ENCODE data around the gene SLC10A3.

Gene SLC10A3

GRCh38 chrX:154465601-154466000, 24.8 kb downstream of the SLC10A3 start:
- DNase-seq (ENCODE audit: low read depth, low spot score), result no peak

- no peak for DNase-seq (ENCODE audit: low read depth, low spot score)
These were observed 25.5 kb downstream of the SLC10A3 start for GRCh38 chrX:154464806-154465365.

DNA sequence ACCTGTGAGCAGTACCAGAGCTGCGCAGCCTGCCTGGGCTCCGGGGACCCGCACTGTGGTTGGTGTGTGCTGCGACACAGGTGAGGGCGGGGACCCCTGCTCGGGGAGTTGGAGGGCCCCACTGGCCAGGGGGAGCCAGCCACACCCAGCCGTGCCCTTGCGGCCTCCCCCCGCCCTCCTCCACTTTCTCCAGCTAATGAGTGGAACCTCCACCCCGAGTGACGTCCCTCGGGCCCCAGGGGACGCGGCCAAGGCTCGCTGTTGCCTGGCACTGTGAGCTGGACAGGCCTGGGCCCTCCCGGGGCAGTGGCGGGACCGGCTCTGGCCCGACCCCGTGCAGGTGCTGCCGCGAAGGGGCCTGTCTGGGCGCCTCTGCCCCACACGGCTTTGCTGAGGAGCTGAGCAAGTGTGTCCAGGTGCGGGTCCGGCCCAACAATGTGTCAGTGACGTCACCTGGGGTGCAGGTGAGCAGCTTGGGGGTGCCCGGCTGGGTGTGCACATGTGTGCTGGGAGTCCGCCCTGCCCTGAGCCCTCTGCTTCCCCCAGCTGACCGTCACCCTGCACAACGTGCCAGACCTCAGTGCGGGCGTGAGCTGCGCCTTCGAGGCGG, 26.7 kb downstream of the SLC10A3 start:
- DNase-seq (ENCODE audit: low read depth, low spot score), result no peak

DNA sequence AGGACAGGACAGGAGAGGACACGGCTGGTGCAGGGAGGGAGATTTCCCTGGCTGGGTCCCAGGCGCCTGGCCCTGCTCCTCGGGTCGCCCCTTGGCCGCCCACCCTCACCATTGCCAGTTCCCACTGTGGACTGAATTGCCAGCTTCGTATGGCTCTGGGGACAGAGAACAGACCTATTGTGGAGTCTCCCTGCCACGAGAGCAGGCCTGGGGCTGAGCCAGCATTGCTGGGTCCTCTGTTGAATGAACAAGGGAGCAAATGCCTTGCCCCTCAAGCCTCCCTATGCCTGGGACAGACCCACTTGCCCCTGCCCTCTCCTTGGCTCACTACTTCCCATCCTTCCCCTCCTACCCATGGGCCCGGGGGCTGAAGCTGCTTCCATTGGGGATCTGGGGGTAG, 28.0 kb downstream of the SLC10A3 start:
- DNase-seq (ENCODE audit: low read depth, low spot score), result no peak

DNA sequence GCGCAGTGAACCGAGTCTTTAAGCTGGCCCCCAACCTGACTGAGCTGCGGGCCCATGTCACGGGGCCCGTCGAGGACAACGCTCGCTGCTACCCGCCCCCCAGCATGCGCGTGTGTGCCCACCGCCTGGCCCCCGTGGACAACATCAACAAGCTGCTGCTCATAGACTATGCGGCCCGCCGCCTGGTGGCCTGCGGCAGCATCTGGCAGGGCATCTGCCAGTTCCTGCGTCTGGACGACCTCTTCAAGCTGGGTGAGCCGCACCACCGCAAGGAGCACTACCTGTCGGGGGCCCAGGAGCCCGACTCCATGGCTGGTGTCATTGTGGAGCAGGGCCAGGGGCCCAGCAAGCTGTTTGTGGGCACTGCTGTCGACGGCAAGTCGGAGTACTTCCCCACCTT, 30.1 kb downstream of the SLC10A3 start:
- no peak for DNase-seq (ENCODE audit: low read depth, low spot score)

- no peak for DNase-seq (ENCODE audit: low read depth, low spot score)
These were observed 30.6 kb downstream of the SLC10A3 start for GRCh38 chrX:154459832-154460231.

DNA sequence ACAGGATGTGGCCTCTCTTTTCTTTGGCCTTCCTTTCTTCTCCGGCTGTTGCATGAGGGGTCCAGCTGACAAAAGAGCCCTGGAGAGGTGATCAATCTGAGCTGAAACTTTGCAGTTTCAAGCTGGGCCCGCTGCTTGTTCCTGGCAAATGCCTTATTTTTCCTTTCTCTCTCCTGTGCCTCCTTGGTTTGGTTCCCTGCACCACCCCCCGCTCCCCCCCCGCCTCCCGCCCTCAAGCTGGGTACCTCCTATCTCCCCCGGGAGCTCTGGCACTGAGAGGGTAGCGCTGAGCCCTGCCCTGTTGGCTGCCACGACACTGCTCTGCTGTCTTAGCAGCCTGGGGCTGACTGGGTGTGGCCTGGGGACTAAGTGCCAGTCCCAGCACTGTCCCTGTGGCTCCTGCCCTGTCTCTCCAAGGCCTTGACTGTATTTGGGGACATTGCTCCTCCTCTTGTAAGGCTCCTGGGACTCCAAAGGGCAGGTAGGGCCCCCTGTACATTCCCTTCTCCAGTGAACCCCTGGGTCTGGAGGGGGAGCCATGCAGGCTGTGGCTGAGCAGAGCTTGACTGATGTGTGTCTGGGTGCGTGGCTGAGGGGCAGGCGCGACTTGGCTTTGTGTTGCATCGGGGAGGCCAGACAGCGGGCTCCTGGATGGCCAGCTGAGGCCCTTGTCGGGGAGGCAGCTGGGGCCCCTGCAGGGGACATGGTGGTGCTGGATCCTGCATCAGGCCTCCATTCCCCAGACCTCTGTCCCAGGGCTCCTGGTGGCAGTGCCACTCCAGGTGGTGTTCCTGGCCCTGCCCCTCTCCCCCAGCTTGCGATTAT, 31.3 kb downstream of the SLC10A3 start:
- DNase-seq (ENCODE audit: low read depth, low spot score), result no peak

DNA sequence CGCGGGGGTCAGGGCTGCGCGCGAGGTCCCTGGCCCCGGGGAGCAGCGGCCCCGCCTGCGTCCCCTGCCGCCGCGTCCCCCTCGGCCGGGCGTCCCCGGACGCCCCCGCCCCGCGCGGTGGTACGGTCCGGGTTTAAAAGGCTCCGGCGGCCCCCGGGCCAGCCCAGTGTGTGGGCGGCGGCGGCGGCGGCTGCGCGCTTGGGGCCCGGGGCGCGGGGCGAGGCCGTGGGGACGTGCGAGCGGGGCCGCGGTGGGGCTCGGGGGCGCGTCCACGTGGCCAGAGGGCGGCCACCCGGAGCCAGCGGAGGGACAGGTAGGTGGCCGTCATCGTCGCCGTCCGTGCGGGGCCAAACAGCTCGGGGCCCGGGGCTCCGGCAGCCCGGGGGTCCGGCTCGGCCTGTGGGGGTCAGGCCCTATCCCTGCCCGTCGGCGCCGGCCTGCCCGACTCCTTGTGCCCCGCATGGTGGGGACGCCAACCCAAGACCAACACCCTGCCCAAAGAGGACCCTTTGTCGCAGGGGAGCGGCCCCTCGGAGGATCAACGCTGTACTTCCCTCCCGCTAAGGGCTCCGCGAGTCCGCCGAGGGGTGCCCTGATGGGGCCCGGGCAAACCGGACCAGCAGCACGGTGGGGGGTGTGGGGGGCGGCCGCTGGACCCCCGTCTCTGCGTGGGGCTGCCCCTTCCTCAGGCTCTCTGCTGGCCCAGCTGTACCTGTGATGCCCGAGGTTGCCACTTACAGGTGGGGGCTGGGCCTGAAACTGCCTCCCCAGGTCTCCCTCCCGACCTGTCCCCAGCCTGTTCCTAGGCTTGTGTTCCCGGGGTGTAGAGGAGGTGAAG, 32.1 kb downstream of the SLC10A3 start, which contains the start of gene PLXNA3:
TSS of gene PLXNA3 (plus strand) at position 166 of the 838 bp plus-strand sequence. CDS start 1,903 bp downstream, outside the sequence.
- DNase-seq (ENCODE audit: low read depth, low spot score), result peak; percentile 39

- DNase-seq (ENCODE audit: low read depth, low spot score), result peak; percentile 8
These were observed 32.8 kb downstream of the SLC10A3 start for GRCh38 chrX:154457491-154458115.

GRCh38 chrX:154452823-154453222, 37.6 kb downstream of the SLC10A3 start:
- no peak for DNase-seq (ENCODE audit: low read depth, low spot score)

DNA sequence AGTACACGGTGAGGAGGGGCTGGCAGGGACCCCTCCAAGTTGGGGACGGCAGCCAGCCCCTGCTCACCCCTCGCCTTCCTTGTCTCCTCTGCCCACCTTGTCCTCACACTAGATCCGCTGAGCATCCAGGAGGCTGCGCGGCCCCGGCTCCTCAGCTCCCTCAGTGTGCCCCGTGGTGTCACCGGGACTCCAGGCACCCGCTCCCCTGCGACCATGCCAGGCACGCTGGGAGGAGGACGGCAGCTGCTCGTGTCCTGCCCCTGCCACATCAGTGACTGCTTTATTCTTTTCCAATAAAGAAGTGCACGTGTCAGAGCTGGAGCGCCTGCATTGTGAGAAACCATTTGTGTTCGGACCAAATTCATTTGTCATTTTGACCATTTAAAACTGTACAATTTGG, 40.1 kb downstream of the SLC10A3 start:
- DNase-seq (ENCODE audit: low read depth, low spot score), result no peak

GRCh38 chrX:154449618-154450017, 40.8 kb downstream of the SLC10A3 start:
- no peak for DNase-seq (ENCODE audit: low read depth, low spot score)

GRCh38 chrX:154448484-154448883, 41.9 kb downstream of the SLC10A3 start:
- no peak for DNase-seq (ENCODE audit: low read depth, low spot score)

DNA sequence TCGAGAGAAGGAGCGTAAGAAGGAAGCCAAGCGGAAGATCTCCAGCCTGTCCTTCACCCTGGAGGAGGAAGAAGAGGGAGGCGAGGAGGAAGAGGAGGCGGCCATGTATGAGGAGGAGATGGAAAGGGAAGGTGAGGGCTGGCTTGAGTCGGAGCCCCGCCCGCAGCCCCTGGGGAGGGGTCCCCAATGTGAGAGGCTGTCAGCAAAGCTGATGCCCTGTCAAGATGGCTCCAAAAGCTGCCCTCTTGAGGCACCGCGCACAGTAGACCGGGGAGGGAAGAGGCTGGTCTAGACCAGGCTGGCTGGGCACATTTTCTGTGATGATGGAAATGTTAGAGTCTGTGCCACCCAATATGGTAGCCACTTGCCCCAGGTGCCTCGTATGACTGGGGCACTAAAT, 44.0 kb downstream of the SLC10A3 start:
- DNase-seq (ENCODE audit: low read depth, low spot score), result no peak

DNA sequence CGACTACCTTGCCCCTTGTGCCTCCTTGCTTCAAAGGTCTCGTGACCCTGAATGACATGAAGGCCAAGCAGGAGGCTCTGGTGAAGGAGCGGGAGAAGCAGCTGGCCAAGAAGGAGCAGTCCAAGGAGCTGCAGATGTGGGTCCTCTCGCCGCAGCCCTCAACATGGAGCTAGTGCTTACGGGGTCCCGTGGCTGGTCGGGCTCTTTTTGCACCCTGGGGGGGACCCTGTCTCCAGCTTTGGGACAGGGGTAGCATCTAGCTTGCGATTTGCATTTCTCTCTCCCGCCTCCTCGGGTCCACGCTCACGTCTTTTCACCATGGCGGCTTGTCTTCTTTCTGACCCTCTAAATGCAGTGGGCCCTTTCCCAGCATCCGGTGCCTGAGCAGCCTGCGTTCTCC, 44.7 kb downstream of the SLC10A3 start:
- no peak for DNase-seq (ENCODE audit: low read depth, low spot score)

DNA sequence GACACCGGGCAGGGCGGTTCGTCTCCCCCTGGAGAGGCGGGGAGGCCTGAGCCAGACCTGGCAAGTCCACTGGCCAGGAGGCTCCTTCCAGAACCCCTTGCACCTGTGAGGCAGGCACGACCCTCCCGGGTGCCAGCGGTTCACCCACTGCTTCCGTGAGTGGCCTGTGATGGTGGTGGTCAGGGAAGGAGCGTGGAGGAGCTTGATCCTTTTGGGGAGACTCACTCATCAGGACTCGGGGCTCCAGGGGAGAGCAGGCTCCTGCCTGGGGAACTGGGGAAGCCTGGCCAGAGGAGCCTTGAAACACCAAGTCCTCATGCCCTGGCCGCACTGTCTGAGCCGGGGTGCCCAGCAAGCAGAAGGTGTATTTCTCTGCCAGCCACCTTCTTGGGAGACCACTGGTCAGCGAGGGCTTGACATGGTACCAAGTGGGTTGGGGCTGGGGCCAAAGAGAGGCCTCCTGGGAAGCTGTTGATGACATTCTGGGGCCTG, 45.6 kb downstream of the SLC10A3 start:
- DNase-seq (ENCODE audit: low read depth, low spot score), result no peak

DNA sequence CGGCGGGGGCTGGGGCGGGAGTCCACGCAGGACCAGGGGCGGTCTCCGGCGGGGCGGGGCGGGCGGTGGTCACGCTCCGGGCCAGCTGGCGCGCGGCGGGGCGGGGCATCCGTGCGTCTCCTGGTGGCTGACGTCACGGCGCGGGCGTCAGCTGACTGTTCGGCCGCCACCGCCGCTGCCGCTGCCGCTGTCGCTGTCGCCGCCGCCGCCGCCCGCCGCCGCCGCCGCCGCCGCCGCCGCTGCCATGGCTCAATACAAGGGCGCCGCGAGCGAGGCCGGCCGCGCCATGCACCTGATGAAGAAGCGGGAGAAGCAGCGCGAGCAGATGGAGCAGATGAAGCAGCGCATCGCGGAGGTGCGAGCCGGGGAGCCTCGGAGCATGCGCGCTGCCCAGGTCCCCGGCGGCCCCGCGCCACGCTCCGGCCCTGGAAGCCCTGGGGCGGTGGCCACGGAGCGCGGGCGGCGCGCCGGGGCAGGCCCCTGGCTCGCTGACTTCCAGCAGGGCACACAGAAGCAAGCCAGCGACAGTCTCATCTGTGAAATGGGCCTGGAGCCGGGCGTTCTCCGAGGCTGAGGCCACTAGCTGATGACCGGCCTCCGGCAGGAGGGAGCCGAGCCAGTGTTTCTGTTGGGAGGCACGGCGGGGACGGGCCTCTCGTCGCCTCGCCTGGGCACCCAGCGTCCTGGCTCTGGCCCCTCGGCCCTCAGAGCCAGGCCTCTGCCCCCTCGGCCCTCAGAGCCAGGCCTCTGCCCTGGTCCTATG, 46.3 kb downstream of the SLC10A3 start, which contains the start of gene FAM50A:
TSS of gene FAM50A (plus strand) at position 150 of the 763 bp plus-strand sequence. CDS start at position 245, 95 bp downstream.
- peak; percentile 32 for DNase-seq (ENCODE audit: low read depth, low spot score)

DNA sequence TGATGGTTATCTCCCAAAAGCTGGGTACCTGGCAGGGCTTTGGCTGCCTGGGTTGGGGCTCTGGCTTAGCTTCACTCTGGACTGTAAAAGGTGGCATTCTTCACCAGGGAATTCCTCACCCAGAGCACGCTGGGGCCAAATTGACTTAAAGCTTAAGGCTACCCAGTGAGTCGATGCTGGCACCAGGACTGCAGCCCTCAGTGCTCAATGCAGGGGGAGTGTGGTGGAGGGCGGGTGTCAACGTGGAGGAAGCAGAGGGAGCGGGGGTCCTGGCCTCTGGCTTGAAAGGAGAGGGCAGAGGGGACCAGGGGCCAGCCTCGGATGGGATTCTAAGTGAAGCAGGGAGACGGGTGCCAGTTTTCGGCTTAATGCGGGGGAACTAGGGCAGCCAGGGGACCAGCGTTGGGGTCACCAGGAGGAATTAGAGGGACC, 46.9 kb downstream of the SLC10A3 start:
- DNase-seq (ENCODE audit: low read depth, low spot score), result no peak

DNA sequence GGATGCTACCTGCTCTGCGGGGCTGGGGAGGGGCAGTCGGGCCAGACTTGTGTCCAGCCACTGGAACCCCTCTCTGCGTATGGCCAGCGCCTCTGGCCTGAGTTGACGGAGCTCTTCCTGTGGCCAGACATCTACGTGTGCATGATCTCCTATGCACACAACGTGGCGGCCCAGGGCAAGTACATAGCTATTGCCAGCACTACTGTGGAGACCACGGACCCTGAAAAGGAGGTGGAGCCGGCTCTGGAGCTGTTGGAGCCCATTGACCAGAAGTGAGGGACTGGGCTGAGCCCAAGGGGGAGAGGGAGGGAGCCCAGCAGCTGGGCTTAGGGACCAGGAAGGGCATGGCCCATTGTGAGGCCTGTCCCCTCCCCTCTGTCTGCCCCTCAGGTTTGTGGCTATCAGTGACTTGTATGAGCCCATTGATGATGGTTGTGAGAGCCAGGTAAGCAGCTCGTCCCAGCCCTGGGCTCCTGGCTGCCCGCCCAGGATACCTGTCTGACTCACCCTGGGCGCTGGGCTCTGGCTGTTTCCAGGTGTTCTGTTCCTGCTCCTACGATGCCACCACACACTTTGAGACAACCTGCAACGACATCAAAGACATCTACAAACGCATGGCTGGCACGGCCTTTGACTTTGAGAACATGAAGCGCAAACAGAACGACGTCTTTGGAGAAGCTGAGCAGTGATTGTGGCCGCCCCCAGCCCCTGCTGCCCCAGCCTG, 48.3 kb downstream of the SLC10A3 start:
- no peak for DNase-seq (ENCODE audit: low read depth, low spot score)

- no peak for DNase-seq (ENCODE audit: low read depth, low spot score)
These were observed 48.9 kb downstream of the SLC10A3 start for GRCh38 chrX:154441564-154441963.
